ENCODE measurements around the gene CTNND2.
"Not testable (repeated sequence)": the region's sequence is repeated elsewhere in the genome, so short reads cannot be mapped to it uniquely, and the experiment has no call there.

Gene CTNND2

GRCh38 chr5:11054014-11054413 lies 850.2 kb downstream of the CTNND2 start:
- no peak for DNase-seq

GRCh38 chr5:11052871-11053270 lies 851.4 kb downstream of the CTNND2 start:
- no peak for DNase-seq

GRCh38 chr5:11050596-11051304 lies 853.5 kb downstream of the CTNND2 start:
- no peak for DNase-seq

- no peak for DNase-seq
These were observed 855.5 kb downstream of the CTNND2 start for GRCh38 chr5:11048760-11049159.

DNA sequence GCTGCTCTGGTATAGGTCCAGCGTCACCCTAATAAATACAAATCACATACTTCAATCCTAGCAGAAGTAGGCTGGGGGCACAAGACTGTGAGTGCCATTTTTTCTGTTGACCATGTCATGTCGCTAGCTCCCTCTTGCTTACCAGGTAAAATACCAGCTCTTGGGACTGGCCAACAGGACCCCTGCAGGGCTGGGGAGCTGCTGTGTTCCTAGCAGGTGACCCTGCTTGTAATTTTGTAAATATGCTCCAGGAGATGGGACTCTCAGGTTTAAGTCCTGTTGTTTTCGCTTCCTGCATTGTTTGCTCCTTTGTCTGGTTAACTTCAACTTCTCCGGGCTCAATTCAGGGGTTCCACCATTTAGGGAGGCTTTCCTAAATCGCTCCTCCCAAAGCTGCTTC lies 856.6 kb downstream of the CTNND2 start:
- no peak for DNase-seq

GRCh38 chr5:11047030-11047429 lies 857.2 kb downstream of the CTNND2 start:
- no peak for DNase-seq

DNA sequence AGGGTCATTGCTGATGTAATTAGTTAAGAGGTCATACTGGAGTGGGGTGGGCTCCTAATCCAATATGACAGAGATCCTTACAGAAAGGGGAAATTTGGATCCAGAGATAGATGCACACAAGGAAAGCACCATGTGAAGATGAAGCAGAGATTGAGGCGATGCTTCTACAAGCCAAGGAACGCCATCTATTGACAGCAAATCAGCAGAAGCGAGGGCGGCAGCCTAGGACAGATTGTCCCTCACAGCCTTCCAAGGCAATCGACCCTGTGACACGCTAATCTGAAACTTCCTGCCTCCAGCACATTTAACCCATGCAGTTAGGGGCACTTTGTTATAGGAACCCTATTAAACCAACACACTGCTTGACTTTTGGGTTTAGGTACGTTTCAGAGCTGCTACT lies 858.1 kb downstream of the CTNND2 start:
- DNase-seq = no peak

- DNase-seq = no peak
These were observed 858.8 kb downstream of the CTNND2 start for GRCh38 chr5:11045411-11045810.

GRCh38 chr5:11044581-11044980 lies 859.7 kb downstream of the CTNND2 start:
- DNase-seq = no peak

DNA sequence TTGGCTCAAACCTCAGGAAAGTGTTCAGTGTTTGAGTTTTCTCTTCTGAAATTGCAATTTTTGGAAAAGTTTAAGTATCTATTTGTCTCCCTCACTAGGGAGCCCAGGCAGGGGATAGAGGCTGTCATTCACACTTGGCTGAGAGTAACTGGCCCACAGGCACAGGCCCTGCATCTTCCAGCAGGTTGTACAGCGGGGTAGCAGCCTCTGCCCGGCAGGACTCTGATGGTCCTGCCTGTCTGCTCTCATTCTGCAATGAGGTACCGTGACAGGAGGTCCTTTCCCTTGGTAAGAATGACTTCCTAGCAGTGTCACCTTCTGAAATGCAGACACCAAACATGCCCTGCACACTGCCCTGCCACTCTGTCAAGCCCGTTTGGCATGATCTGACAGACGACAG lies 860.4 kb downstream of the CTNND2 start:
- DNase-seq = no peak

DNA sequence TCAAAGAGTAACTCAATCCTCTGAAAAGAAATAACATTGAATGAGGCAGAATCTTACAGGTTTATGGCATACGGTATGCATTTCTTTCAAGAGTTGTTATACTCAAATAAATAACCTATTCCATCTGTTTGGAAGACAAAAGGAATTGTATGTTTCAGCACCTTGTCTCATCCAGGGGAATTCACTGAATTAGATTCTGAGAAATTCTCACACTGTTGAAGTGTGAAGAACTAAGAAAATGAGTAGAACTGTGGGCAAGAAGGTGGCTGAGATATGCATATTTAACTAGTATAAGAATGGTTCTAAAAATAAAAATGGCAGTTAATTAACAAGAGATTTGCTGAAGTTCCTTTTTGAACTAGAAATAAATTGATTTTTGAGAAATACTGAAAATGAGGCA lies 863.9 kb downstream of the CTNND2 start:
- DNase-seq = no peak

DNA sequence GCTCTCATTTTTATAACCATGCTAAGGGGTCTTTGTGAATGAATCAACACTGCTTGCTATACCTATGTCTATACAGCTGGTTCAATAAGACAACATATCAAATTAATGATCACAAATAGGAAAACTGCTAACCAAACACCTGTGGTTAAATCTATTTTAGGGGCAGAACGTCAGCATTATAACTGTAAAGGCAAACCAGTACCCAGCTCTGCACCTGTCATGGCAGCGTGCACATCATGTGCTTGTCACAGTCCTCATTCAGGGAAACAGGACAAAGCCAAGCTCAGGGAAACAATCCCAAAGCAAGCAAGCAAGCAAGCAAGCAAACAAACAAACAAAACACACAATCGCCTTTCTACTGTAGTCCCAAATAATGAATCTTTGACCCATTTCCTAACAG lies 865.5 kb downstream of the CTNND2 start:
- DNase-seq = no peak

DNA sequence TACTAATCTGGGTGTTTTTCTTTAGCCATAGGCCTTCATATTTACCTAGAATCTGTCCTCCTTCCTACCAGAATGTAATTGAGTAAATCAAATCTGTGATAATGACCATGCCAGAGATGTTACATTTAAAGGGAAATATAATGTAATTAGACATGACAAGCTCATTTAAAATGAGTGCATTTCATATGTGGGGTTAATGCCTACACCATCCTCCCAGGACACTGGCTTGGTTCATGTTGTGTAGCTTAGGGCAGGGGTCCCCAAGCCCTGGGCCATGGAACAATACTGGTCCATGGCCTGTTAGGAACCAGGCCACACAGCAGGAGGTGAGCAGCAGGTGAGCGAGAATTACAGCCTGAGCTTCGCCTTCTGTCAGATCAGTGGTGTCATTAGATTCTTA lies 866.3 kb downstream of the CTNND2 start:
- DNase-seq = no peak

- no peak for DNase-seq
These were observed 867.2 kb downstream of the CTNND2 start for GRCh38 chr5:11037080-11037479.

DNA sequence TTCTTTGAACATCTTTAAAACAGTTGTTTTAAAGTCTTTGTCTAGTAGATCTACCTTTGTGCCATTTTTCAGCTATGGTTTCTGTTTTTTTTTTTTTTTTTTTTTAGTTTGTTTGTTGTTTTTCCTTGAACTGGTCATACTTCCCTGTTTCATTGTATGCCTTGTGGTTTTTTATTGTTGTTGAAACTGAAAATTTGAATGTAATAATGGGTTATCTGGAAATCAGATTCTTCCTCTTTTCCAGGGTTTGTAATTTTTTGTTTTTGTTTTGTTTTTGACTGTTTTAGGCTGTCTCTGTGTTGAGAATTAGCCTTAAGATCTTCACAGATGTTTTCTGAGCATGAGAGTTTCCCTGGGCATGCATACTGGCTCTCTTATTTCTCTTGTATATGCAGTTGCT lies 873.6 kb downstream of the CTNND2 start:
- no peak for DNase-seq

GRCh38 chr5:11027660-11028059 lies 876.6 kb downstream of the CTNND2 start:
- no peak for DNase-seq

DNA sequence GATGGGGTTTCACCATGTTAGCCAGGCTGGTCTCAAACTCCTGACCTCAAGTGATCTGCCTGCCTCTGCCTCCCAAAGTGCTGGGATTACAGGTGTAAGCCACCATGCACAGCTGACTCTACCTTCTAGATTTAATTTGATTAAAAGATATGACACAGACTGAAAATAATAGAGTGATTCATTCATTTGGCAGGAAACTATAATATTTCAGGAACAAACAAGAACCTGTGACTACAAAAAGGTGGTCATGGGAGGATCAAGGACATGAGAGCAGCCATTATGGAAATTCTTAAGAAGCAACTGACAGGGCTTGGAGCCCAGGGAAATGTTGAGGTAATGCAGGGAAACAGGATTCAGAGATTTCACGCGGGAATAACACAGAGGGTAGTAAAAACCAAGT lies 877.7 kb downstream of the CTNND2 start:
- no peak for DNase-seq

DNA sequence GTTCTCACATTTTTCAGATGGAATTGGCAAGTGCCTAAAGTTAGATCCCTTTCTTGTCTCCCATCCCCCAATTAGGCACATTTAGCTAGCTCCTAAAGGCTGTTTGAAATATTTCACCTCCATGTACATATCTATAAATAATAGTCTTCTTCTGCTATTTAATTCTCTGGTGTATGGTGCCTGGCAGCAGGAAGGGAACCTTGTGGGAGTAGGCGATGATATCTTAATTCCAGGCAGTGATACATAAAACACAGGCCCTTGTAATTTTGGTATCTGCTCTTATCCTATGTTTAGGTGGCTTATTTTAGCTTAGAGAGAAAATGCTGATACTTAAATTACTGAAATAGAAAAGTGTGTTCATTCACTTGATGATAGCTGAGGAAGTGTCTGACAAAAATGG lies 880.3 kb downstream of the CTNND2 start:
- DNase-seq = no peak

DNA sequence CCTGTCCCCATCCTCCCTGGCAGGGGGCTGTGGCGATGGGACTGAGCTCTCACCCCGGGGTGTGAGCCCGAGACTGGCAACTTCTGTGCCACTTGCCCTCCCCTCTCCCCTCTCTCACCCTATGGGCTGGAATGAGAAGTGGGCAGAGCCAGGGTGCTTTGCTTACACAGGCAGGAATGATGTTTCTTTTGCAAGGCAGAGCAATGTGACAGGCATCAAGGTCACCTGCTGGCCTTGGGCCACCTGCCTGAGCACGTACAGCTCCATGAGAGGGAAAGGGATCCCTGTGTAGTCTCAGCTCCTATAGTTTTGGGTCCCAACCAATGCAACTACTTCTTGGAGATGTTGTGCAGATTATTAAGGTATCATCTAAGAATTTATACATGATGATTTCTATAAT lies 890.5 kb downstream of the CTNND2 start:
- DNase-seq = no peak

- DNase-seq = no peak
These were observed 892.0 kb downstream of the CTNND2 start for GRCh38 chr5:11012295-11012694.

GRCh38 chr5:11010429-11011210 lies 893.6 kb downstream of the CTNND2 start:
- DNase-seq = no peak

- DNase-seq = no peak
These were observed 894.7 kb downstream of the CTNND2 start for GRCh38 chr5:11009576-11009975.

GRCh38 chr5:11007269-11007870 lies 896.9 kb downstream of the CTNND2 start:
- no peak for DNase-seq

GRCh38 chr5:11004523-11004922 lies 899.7 kb downstream of the CTNND2 start:
- DNase-seq = not testable (repeated sequence)
